GM18951 (cell line): ENCODE measurements around the gene ING4.

Source experiments
- POLR2A ChIP-seq: IDR thresholded peaks from 4 replicates; pipeline ENCODE4 v1.6.1; 2011; ENCODE audit warnings: mild to moderate bottlenecking; ENCODE audit not compliant: insufficient read length, insufficient read depth; ENCODE audit errors: extremely low read depth
- in situ Hi-C: fragments of 300-500 bp; cut with MboI; formaldehyde crosslinking; loops from one replicate; pipeline ENCODE4 v1.12.0; 2022; ENCODE audit warnings: low sequenced_read_pairs, mixed read lengths, inconsistent platforms; ENCODE audit not compliant: unreplicated experiment

ING4 gene

GRCh38 chr12:6667559-6668210 is 4.8 kb upstream of the ING4 start:
- in situ Hi-C loops, result no loop called here
- no peak for TF ChIP-seq POLR2A

- in situ Hi-C loops, result no loop called here
- TF ChIP-seq POLR2A, result no peak
Observed at GRCh38 chr12:6666211-6666610, 3.3 kb upstream of the ING4 start.

GRCh38 chr12:6664902-6665301 is 2.0 kb upstream of the ING4 start:
- no peak for TF ChIP-seq POLR2A
- in situ Hi-C loops, result no loop called here

GRCh38 chr12:6662602-6662905 is 365 bp downstream of the ING4 start:
- in situ Hi-C loops, result no loop called here
- TF ChIP-seq POLR2A, result no peak

- in situ Hi-C loops, result no loop called here
- TF ChIP-seq POLR2A, result no peak
Observed at GRCh38 chr12:6653987-6654386, 8.9 kb downstream of the ING4 start.

- TF ChIP-seq POLR2A, result no peak
- in situ Hi-C loops, result no loop called here
Observed at GRCh38 chr12:6653342-6653741, 9.6 kb downstream of the ING4 start.

- no peak for TF ChIP-seq POLR2A
- in situ Hi-C loops, result no loop called here
Observed at GRCh38 chr12:6652391-6652790, 10.5 kb downstream of the ING4 start.

- in situ Hi-C loops, result no loop called here
- no peak for TF ChIP-seq POLR2A
Observed at GRCh38 chr12:6650832-6651231, 12.1 kb downstream of the ING4 start.

- peak; percentile 59 for TF ChIP-seq POLR2A
- in situ Hi-C loops, result no loop called here
Observed at GRCh38 chr12:6647083-6647604, 15.8 kb downstream of the ING4 start, which contains the start of gene ACRBP. Gene ACRBP (minus strand): TSS chr12:6647432. CDS start chr12:6647366, 66 bp downstream.

GRCh38 chr12:6646276-6647082 is 16.4 kb downstream of the ING4 start:
- no peak for TF ChIP-seq POLR2A
- in situ Hi-C loops, result no loop called here

GRCh38 chr12:6644903-6645302 is 18.0 kb downstream of the ING4 start:
- TF ChIP-seq POLR2A, result no peak
- in situ Hi-C loops, result no loop called here

- in situ Hi-C loops, result no loop called here
- TF ChIP-seq POLR2A, result no peak
Observed at GRCh38 chr12:6644257-6644596, 18.7 kb downstream of the ING4 start.

- TF ChIP-seq POLR2A, result no peak
- in situ Hi-C loops, result no loop called here
Observed at GRCh38 chr12:6643569-6644256, 19.2 kb downstream of the ING4 start.
